NCI-H2171 treated with DMSO at 0.1 percent for 48 hours (cell line): ENCODE data around the gene GOLGA8J.
"Not testable (repeated sequence)": the region's sequence is repeated elsewhere in the genome, so short reads cannot be mapped to it uniquely, and the experiment has no call there.

Experiments used
- DNase-seq: peaks from one replicate; lab custom pipeline; 2025; lab: John Stamatoyannopoulos, UW

GOLGA8J gene

GRCh38 chr15:30073915-30074314 lies 8.8 kb upstream of the GOLGA8J start:
- no peak for DNase-seq

DNA sequence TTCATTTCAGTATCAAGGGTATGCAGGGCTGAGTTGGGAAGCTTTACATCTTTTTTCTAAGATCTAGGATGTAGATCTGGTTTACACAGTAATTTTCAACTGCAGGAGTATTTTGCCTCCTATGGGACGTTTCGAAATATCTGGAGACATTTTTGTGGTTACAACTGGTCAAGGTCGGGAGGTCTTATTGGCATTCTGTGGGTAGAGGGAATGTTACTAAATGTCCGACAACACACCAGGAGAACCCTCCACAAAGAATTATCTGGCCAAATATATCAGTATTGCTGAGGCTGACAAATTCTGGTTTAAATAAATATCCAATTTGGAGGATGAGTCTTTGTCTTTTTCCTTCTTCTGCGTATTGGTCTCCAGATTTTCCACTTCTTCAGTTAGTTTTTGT lies 1.9 kb upstream of the GOLGA8J start:
- not testable (repeated sequence) for DNase-seq

GRCh38 chr15:30097827-30098226 lies 15.1 kb downstream of the GOLGA8J start:
- DNase-seq = not testable (repeated sequence)

GRCh38 chr15:30102890-30103289 lies 20.1 kb downstream of the GOLGA8J start:
- DNase-seq = not testable (repeated sequence)

- not testable (repeated sequence) for DNase-seq
Measured at GRCh38 chr15:30103941-30104507, 21.3 kb downstream of the GOLGA8J start.

DNA sequence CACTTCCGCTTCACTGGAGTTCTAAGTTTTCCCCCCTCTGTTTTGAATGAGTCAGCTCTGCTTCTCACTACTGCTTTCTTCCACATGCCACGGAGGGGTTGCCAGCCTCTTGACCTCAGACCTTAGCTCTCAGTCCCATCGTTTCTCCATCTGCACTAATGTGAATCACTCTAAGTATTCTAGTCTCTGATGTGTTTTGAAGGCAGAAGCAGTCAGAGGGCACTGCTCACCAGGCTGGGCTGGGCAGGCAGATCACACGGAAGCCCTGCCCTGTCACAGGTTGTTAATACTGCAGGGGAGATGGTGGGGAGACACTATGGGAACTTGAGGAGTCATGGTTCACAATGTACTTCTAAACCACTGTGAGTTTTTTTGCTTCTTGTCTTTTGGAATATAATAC lies 27.8 kb downstream of the GOLGA8J start:
- not testable (repeated sequence) for DNase-seq

DNA sequence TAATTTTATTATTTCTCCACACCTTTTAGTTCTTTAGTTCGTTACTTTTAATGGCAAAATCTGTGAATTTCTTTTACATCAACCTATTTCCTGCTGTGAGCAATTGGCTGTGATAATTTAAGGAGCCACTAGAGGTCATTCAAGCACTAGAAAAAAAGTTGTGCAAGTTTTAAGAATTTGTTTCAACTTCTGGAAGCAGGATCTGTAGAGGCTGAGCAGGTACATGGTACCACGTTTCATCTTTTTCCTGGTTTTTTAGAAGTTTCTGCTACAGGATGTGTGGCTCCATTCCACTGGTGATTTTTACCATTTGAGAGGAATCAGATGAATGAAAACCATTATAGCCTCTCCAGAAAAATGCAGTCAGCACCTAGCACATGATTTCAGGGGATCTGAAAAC lies 47.3 kb downstream of the GOLGA8J start:
- DNase-seq = not testable (repeated sequence)

GRCh38 chr15:30134751-30135150 lies 52.0 kb downstream of the GOLGA8J start, which contains the start of gene GOLGA8T:
GOLGA8T (plus strand) TSS chr15:30135051; CDS start chr15:30135149, 98 bp downstream.
- not testable (repeated sequence) for DNase-seq
